ENCODE data around the gene KIF1A.

KIF1A gene

GRCh38 chr2:240825476-240825875, 5.5 kb upstream of the KIF1A start:
- DNase-seq (ENCODE audit: insufficient read length) (no peak), FAIRE-seq (no peak)
- TF ChIP-seq POLR2A (IDR thresholded peaks at IDR 0.05; ENCODE audit: low read depth, low read length) (no peak), TAF1 (IDR thresholded peaks at IDR 0.05; ENCODE audit: borderline replicate concordance, low read depth, low read length) (no peak), POLR2AphosphoS5 (IDR thresholded peaks at IDR 0.05; ENCODE audit: low read depth, low read length) (no peak)

- DNase-seq (ENCODE audit: insufficient read length) (no peak), FAIRE-seq (no peak)
- TF ChIP-seq TAF1 (IDR thresholded peaks at IDR 0.05; ENCODE audit: borderline replicate concordance, low read depth, low read length): no peak
- TF ChIP-seq POLR2A (IDR thresholded peaks at IDR 0.05; ENCODE audit: low read depth, low read length): no peak
- TF ChIP-seq POLR2AphosphoS5 (IDR thresholded peaks at IDR 0.05; ENCODE audit: low read depth, low read length): no peak
These were observed 3.7 kb upstream of the KIF1A start for GRCh38 chr2:240823449-240824336.

DNA sequence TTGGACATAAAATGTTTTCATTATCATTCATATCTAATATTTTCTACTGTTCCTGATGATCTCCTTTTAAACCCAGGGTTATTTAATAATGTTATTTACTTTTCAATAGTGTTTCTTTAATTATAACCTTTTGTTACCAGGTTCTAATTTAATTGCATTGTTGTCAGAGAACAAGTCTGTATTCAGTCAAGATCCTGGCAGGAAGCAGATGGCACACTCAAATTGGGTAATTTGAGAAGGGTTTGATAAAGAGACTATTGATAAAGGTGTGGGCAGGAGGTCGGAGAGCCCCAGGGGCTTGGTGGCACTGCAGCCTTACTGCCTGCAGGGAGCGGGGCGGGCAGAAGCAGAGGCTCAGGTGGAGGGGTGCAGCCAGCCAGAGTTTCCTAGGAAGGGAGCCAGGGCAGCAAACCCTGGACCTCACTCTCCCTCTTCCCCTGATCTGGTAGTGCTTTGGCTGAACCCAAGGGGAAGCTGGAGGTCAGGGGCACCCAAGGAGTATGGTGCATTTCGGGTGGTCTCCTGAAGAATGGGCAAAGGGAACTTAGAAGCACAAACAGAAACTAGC, 2.3 kb upstream of the KIF1A start:
- DNase-seq (ENCODE audit: insufficient read length): no peak
- no peak for FAIRE-seq
- TF ChIP-seq POLR2A (IDR thresholded peaks at IDR 0.05; ENCODE audit: low read depth, low read length): no peak
- no peak for TF ChIP-seq POLR2AphosphoS5 (IDR thresholded peaks at IDR 0.05; ENCODE audit: low read depth, low read length)
- TF ChIP-seq TAF1 (IDR thresholded peaks at IDR 0.05; ENCODE audit: borderline replicate concordance, low read depth, low read length): no peak

DNA sequence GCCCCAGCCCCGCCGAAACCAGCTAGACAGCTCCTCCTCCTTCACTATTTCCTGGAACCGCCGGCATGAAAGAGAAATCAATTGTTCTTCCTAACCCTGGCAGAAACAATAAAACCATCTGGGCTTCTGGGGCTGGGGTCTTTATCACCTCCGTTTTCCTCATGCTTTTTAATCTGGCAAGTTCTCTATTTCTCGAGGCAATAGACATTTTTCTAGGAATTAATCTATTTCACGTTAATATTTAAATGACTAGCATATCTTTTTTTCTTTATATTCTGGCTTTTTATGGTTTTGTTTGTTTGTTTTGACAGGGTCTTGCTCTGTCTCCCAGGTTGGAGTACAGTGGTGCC, 1.4 kb upstream of the KIF1A start:
- FAIRE-seq (no peak), DNase-seq (ENCODE audit: insufficient read length) (no peak)
- TF ChIP-seq TAF1 (IDR thresholded peaks at IDR 0.05; ENCODE audit: borderline replicate concordance, low read depth, low read length) (no peak), POLR2AphosphoS5 (IDR thresholded peaks at IDR 0.05; ENCODE audit: low read depth, low read length) (no peak), POLR2A (IDR thresholded peaks at IDR 0.05; ENCODE audit: low read depth, low read length) (no peak)

GRCh38 chr2:240820607-240821428, 799 bp upstream of the KIF1A start:
- FAIRE-seq: no peak
- TF ChIP-seq POLR2A (IDR thresholded peaks at IDR 0.05; ENCODE audit: low read depth, low read length) (no peak), TAF1 (IDR thresholded peaks at IDR 0.05; ENCODE audit: borderline replicate concordance, low read depth, low read length) (no peak), POLR2AphosphoS5 (IDR thresholded peaks at IDR 0.05; ENCODE audit: low read depth, low read length) (no peak)
- no peak for DNase-seq (ENCODE audit: insufficient read length)

DNA sequence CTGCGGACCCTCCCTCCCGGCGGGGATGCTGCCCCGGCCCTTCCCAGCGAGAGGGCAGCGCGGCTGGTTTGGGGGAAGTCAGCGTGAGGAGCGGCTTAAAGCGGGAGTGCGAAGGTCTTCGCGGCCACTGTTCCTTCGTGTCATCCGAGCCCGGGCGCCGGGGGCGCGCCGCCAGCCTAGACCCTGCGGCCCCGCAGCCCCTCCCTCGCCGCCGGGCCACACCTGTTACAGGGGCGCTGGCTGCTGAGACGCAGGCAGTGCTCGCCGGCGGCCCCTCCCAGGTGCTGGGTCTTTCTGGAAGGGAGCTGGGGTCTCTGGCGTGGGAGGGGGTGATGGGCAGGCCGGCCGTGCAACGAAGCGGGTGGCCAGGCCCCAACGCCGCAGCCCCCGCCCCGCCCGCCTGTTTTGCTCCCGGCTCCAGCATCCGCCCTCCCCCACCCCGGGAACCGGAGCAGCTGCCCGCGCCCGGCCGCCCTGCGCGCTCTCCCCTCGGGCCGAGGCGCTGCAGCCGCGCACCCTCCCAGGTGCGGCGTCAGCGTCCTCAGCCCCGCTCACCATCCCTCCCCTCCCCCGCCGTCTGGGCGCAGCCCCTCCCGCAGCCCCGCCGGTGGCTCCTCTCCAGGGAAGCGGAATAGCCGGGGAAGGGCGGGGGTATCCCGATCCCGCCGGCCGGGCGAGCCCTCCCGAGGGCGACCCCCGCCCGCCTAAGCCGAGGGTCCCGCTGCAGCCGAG, 727 bp downstream of the KIF1A start:
- DNase-seq (ENCODE audit: insufficient read length) (no peak), FAIRE-seq (no peak)
- TF ChIP-seq TAF1 (IDR thresholded peaks at IDR 0.05; ENCODE audit: borderline replicate concordance, low read depth, low read length) (no peak), POLR2AphosphoS5 (IDR thresholded peaks at IDR 0.05; ENCODE audit: low read depth, low read length) (no peak), POLR2A (IDR thresholded peaks at IDR 0.05; ENCODE audit: low read depth, low read length) (no peak)

DNA sequence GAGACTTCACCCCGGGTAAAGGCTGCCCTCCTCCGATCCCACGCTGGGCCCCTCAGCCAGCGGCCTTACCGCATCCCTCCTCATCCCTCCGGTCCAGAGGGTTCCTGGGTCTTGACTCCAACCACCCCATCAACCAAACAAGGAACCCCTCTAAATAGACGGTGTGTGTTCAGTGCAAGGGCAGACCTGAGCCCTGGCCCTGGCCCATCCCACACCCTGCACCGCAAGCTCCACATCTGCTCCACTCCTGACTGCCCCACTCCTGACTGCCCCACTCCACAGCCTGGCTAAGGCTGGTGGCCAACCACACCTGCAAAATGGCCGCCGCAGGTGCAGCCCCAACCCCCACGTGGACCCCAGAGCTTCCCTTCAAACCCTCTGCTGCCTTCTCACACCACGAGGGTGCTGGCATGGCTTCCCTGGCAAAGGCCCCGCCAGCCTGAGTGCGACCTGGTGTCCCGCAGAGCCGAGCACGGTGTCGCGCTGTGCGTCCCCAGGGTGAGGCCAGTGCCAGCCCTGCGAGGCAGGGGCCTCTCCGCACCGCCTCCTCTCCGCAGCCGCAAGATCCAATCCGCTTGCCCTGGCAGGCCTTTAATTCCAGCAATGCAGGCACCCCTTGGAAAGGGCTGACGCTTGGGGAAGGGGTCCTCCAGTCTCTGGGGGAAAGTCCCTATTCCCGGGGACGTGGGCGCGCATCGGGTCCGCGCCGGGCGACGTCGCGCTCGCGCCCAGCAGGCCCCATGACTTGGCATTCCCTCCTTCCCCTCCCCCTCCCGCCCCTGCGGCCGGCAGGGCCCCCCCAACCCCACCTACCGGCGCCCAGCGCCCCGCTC, 1.5 kb downstream of the KIF1A start:
- TF ChIP-seq POLR2A (IDR thresholded peaks at IDR 0.05; ENCODE audit: low read depth, low read length): no peak
- no peak for TF ChIP-seq TAF1 (IDR thresholded peaks at IDR 0.05; ENCODE audit: borderline replicate concordance, low read depth, low read length)
- TF ChIP-seq POLR2AphosphoS5 (IDR thresholded peaks at IDR 0.05; ENCODE audit: low read depth, low read length): no peak
- FAIRE-seq: no peak
- DNase-seq (ENCODE audit: insufficient read length): no peak

DNA sequence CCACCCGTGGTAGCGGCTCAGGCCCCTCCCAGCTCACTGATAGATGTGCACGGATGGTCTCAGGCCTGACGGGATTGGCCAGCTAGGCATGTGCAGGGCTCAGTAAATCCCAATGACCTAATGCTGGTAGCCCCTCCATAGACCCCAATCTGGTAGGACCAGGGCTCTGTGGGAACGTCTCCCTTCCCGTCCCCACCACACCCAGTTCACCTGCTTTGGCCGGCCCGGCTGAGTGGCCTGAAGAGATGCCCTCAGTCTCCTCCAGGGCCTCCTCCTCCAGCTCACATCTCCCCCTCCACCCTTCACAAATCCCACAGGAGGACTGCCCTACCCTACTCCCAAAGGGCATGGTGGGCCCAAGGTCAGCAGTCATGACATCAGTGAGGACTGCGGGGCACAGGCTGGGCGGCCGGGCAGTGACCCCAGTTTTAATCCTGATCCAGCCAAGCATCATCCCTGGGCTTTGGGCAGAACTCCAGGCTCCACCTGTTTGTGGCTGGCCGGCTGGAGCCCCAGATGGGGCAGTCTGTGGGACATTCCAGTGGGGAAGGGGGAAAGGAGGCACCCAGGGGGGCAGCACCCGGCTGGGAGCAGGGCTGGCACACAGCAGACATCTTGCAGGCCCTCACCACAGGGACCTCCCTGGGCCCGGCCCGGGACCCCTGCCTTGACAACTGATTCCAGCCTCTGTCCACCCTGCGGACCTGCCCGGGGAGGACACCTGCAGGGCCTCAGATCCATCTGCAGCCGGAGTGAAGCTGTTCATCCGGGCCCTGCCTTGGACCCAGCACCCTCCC, 2.3 kb downstream of the KIF1A start:
- FAIRE-seq (no peak), DNase-seq (ENCODE audit: insufficient read length) (no peak)
- TF ChIP-seq POLR2A (IDR thresholded peaks at IDR 0.05; ENCODE audit: low read depth, low read length) (no peak), TAF1 (IDR thresholded peaks at IDR 0.05; ENCODE audit: borderline replicate concordance, low read depth, low read length) (no peak), POLR2AphosphoS5 (IDR thresholded peaks at IDR 0.05; ENCODE audit: low read depth, low read length) (no peak)

- no peak for DNase-seq (ENCODE audit: insufficient read length)
- FAIRE-seq: no peak
- TF ChIP-seq POLR2A (IDR thresholded peaks at IDR 0.05; ENCODE audit: low read depth, low read length) (no peak), TAF1 (IDR thresholded peaks at IDR 0.05; ENCODE audit: borderline replicate concordance, low read depth, low read length) (no peak), POLR2AphosphoS5 (IDR thresholded peaks at IDR 0.05; ENCODE audit: low read depth, low read length) (no peak)
These were observed 3.2 kb downstream of the KIF1A start for GRCh38 chr2:240816584-240817495.
